ENCODE measurements around the gene CLIP4.

CLIP4 gene

GRCh38 chr2:29222381-29223179 is 107.4 kb downstream of the CLIP4 start:
- no peak for DNase-seq (ENCODE audit: low spot score)

GRCh38 chr2:29223257-29223656 is 108.0 kb downstream of the CLIP4 start:
- DNase-seq (ENCODE audit: low spot score), result no peak

- no peak for DNase-seq (ENCODE audit: low spot score)
Measured at GRCh38 chr2:29223851-29224692, 108.9 kb downstream of the CLIP4 start.

- no peak for DNase-seq (ENCODE audit: low spot score)
Measured at GRCh38 chr2:29224693-29225551, 109.7 kb downstream of the CLIP4 start.

GRCh38 chr2:29225814-29226213 is 110.6 kb downstream of the CLIP4 start:
- DNase-seq (ENCODE audit: low spot score), result no peak

- DNase-seq (ENCODE audit: low spot score), result no peak
Measured at GRCh38 chr2:29226375-29226774, 111.2 kb downstream of the CLIP4 start.

- DNase-seq (ENCODE audit: low spot score), result no peak
Measured at GRCh38 chr2:29226808-29227207, 111.6 kb downstream of the CLIP4 start.

- DNase-seq (ENCODE audit: low spot score), result no peak
Measured at GRCh38 chr2:29227935-29228675, 112.9 kb downstream of the CLIP4 start.

- DNase-seq (ENCODE audit: low spot score), result no peak
Measured at GRCh38 chr2:29228947-29229346, 113.7 kb downstream of the CLIP4 start.

- DNase-seq (ENCODE audit: low spot score), result no peak
Measured at GRCh38 chr2:29229640-29230039, 114.4 kb downstream of the CLIP4 start.

- no peak for DNase-seq (ENCODE audit: low spot score)
Measured at GRCh38 chr2:29232041-29232440, 116.8 kb downstream of the CLIP4 start.

GRCh38 chr2:29233428-29233827 is 118.2 kb downstream of the CLIP4 start:
- no peak for DNase-seq (ENCODE audit: low spot score)

GRCh38 chr2:29235411-29235810 is 120.2 kb downstream of the CLIP4 start:
- DNase-seq (ENCODE audit: low spot score), result no peak

- DNase-seq (ENCODE audit: low spot score), result no peak
Measured at GRCh38 chr2:29236074-29236473, 120.9 kb downstream of the CLIP4 start.

- no peak for DNase-seq (ENCODE audit: low spot score)
Measured at GRCh38 chr2:29238497-29238896, 123.3 kb downstream of the CLIP4 start.
